ENCODE measurements around the gene HOMEZ.

- TF ChIP-seq CTCF (IDR thresholded peaks at IDR 0.05; ENCODE audit: borderline replicate concordance, extremely low read depth, low read length, poor library complexity, severe bottlenecking), result peak; percentile 91
- TF ChIP-seq EZH2 (IDR thresholded peaks at IDR 0.05; ENCODE audit: borderline replicate concordance, low read depth, low read length, severe bottlenecking), result no peak
Measured at GRCh38 chr14:23294734-23295561, 9.0 kb upstream of the HOMEZ start.

Data from DND-41 (cell line).